Measurements from ENCODE around the gene LRCH4. TPM values are rescaled to one million over a fixed set of nuclear protein-coding genes. Genes with fewer than 3 reads are reported as not detected.

The LRCH4 gene
- total and polyA plus RNA-seq, 9 of the 15 experiments (the other 6 are each of a cell fraction or from before 2014, with no cell fraction given), result 0.06 to 63.3 (median 15.0) TPM

DNA sequence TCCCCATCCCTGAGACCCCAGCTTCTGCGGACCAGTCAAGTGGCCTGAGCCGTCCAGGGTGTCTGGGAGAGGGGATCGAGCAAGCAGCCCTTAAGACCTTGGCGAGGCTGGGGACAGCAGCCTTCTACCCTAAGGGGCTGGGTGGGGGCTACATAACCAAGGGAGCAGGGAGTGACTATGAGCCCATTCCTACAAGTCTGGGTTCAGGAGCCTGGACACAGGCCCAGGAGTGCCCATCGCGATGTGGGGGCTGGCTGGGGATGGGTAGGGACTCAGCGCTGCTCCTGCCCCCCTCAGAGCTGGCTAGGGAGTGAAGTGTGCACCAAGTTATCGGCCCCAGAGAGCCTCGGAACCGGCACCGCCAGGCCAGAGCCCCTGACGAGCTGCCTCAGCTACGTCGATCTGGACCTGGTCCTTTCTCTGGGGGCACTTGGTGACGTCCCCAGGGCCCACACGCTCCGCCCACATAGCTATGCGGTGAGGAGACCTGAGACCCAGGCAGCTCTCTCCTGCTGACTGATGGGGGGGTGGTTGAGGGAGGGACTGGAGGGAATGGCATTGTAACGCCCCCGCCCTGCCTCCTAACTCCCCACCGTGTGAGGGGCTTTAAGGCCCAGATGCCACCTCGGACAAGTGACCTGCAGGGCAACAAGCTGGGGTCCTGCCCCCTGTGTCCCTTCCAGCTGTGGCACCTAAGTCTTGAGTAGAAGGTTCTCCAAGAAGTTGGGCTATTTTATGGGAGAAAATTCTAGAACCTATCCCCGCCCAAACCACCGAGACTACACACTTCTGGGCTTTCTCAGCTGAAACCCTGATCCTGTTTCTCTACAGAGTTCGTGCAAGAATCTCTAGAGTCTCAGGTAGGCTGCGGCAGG, 14.7 kb downstream of the LRCH4 start:
- intact Hi-C loops (cut with micrococcal nuclease), result no loop called here
- Histone ChIP-seq H3K36me3 (ENCODE audit: control insufficient read depth, insufficient read depth, low read length) (peaks cover 27% of the 10 kb centered on the region; the same call in 1 of the 3 replicates), H3K4me1 (replicated peaks in 1 of 2; ENCODE audit: control insufficient read depth in 2 of 2, insufficient read depth in 2 of 2, low read length in 2 of 2) (peaks cover 6 to 85% of the 10 kb centered on the region in 2 experiments; a peak in 4 of 5 replicates), H3K27me3 (ENCODE audit: control insufficient read depth in 2 of 2, insufficient read depth in 2 of 2, low read length in 2 of 2) (no peaks in the 10 kb centered on the region), H3K79me2 (ENCODE audit: control insufficient read depth, insufficient read depth, low read length) (no peaks in the 10 kb centered on the region), H3K4me3 (no peak overlapping the region), H3K9me3 (replicated peaks; ENCODE audit: control insufficient read depth, insufficient read depth, low read depth, low read length) (no peaks in the 10 kb centered on the region), H3K9me1 (ENCODE audit: control insufficient read depth, insufficient read depth, low read length) (peaks cover 8% of the 10 kb centered on the region), H3K9ac (ENCODE audit: insufficient read depth in 1 of 2, low read depth in 2 of 2, low read length in 2 of 2) (peak overlapping the region in 1 of 2 experiments; percentile 57; a peak in 2 of 4 replicates), H3K27ac (ENCODE audit: extremely low read depth, low read depth, low read length) (no peak overlapping the region), H4K20me1 (replicated peaks; ENCODE audit: control insufficient read depth, insufficient read depth, low read length) (no peaks in the 10 kb centered on the region), H2AFZ (ENCODE audit: low read depth, low read length) (no peak overlapping the region), H3K4me2 (ENCODE audit: insufficient read depth, low read length) (no peak overlapping the region)
- DNase-seq (ENCODE audit: extremely low read depth in 1 of 4, low spot score in 3 of 4), result peak in 1 of 4 experiments; percentile 27
- 76% methylated on average over 26 of the region's 26 CpGs for whole genome bisulfite sequencing (ENCODE audit: insufficient coverage, low coverage, missing lambda C conversion rate)
- ChIA-PET CTCF (ENCODE audit: low intra/inter-chr PET ratio) (no interaction called here), POLR2A (interaction anchor here (0.6 to 2.8 kb wide), 5 partner anchors 10 to 126 kb away, joined by 3 to 9 read pairs (median 4); no protein-coding TSS in a partner anchor)
- no peak for FAIRE-seq
- TF ChIP-seq, protein P1, sequence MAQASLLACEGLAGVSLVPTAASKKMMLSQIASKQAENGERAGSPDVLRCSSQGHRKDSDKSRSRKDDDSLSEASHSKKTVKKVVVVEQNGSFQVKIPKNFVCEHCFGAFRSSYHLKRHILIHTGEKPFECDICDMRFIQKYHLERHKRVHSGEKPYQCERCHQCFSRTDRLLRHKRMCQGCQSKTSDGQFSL (CRISPR knock-in tag; IDR thresholded peaks at IDR 0.05), result peak; percentile 62; the same call in 1 of the 2 replicates
- TF ChIP-seq, protein P1 (tag; IDR thresholded peaks at IDR 0.05), result no peak
- TF ChIP-seq PTBP1 (IDR thresholded peaks at IDR 0.05; ENCODE audit: low read depth, low read length) (0 out of 2 replicates have a peak, but pooled peaks have one; percentile 13), MBD2 (IDR thresholded peaks at IDR 0.05; ENCODE audit: borderline replicate concordance, low read depth) (no peak), POLR2G (IDR thresholded peaks at IDR 0.05; ENCODE audit: low read depth, low read length) (peak; percentile 76)
- in situ Hi-C loops (cut with MboI), result loop anchor here (25.0 kb wide), 1 partner anchor 109 kb away; the partner anchor contains the start of gene SPACDR
- no peak for ATAC-seq
- no TSS peak for BruUV-seq (replicated peaks)

Data from K562 (cell line).